ENCODE data around the gene UHRF2. TPM values are rescaled to one million over a fixed set of nuclear protein-coding genes. Genes with fewer than 3 reads are reported as not detected.
"Not testable (repeated sequence)": the region's sequence is repeated elsewhere in the genome, so short reads cannot be mapped to it uniquely, and the experiment has no call there.

Gene UHRF2, protein sequence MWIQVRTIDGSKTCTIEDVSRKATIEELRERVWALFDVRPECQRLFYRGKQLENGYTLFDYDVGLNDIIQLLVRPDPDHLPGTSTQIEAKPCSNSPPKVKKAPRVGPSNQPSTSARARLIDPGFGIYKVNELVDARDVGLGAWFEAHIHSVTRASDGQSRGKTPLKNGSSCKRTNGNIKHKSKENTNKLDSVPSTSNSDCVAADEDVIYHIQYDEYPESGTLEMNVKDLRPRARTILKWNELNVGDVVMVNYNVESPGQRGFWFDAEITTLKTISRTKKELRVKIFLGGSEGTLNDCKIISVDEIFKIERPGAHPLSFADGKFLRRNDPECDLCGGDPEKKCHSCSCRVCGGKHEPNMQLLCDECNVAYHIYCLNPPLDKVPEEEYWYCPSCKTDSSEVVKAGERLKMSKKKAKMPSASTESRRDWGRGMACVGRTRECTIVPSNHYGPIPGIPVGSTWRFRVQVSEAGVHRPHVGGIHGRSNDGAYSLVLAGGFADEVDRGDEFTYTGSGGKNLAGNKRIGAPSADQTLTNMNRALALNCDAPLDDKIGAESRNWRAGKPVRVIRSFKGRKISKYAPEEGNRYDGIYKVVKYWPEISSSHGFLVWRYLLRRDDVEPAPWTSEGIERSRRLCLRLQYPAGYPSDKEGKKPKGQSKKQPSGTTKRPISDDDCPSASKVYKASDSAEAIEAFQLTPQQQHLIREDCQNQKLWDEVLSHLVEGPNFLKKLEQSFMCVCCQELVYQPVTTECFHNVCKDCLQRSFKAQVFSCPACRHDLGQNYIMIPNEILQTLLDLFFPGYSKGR
- polyA plus RNA-seq (ENCODE audit: insufficient read length in 3 of 3): 10 to 100 TPM; 58.6 to 77.6 (median 70.7) TPM
- long read RNA-seq, donor 1, partial matches to known transcripts: 0 of 4 reads
- long read RNA-seq, donor 1, other reads (novel, unspliced or antisense): 0 of 4 reads
- long read RNA-seq, donor 2, partial matches to known transcripts: 0 of 3 reads
- long read RNA-seq, donor 2, other reads (novel, unspliced or antisense): 0 of 3 reads
- long read RNA-seq, donor 3, partial matches to known transcripts: 21 of 24 reads
- long read RNA-seq, donor 3, other reads (novel, unspliced or antisense): 0 of 24 reads
- long read RNA-seq, donor 4, transcript UHRF2-201 (16 exons, 3,452 nt): major isoform, 5 of 27 reads
- long read RNA-seq, donor 4, partial matches to known transcripts: 16 of 27 reads
- long read RNA-seq, donor 4, other reads (novel, unspliced or antisense): 0 of 27 reads
- long read RNA-seq, donor 5, partial matches to known transcripts: 0 of 1 reads
- long read RNA-seq, donor 5, other reads (novel, unspliced or antisense): 0 of 1 reads
- long read RNA-seq, donor 6, partial matches to known transcripts: 0 of 5 reads
- long read RNA-seq, donor 6, other reads (novel, unspliced or antisense): 0 of 5 reads
- long read RNA-seq, donor 7, partial matches to known transcripts: 0 of 3 reads
- long read RNA-seq, donor 7, other reads (novel, unspliced or antisense): 0 of 3 reads
- long read RNA-seq, donor 8, partial matches to known transcripts: 0 of 4 reads
- long read RNA-seq, donor 8, other reads (novel, unspliced or antisense): 0 of 4 reads
- long read RNA-seq, donor 9, partial matches to known transcripts: 0 of 2 reads
- long read RNA-seq, donor 9, other reads (novel, unspliced or antisense): 0 of 2 reads
- long read RNA-seq, donor 10, partial matches to known transcripts: 5 of 13 reads
- long read RNA-seq, donor 10, other reads (novel, unspliced or antisense): 0 of 13 reads
- long read RNA-seq, donor 11, partial matches to known transcripts: 0 of 3 reads
- long read RNA-seq, donor 11, other reads (novel, unspliced or antisense): 0 of 3 reads
- long read RNA-seq, donor 12, transcript UHRF2-201 (16 exons, 3,452 nt): major isoform, 5 of 10 reads
- long read RNA-seq, donor 12, partial matches to known transcripts: 0 of 10 reads
- long read RNA-seq, donor 12, other reads (novel, unspliced or antisense): 0 of 10 reads
- long read RNA-seq, donor 13, partial matches to known transcripts: 0 of 3 reads
- long read RNA-seq, donor 13, other reads (novel, unspliced or antisense): 0 of 3 reads
- long read RNA-seq, donor 14: 0 reads
- long read RNA-seq, donor 15, transcript UHRF2-201 (16 exons, 3,452 nt): major isoform, 5 of 7 reads
- long read RNA-seq, donor 15, partial matches to known transcripts: 0 of 7 reads
- long read RNA-seq, donor 15, other reads (novel, unspliced or antisense): 0 of 7 reads
- long read RNA-seq, donor 16, partial matches to known transcripts: 0 of 3 reads
- long read RNA-seq, donor 16, other reads (novel, unspliced or antisense): 0 of 3 reads

DNA sequence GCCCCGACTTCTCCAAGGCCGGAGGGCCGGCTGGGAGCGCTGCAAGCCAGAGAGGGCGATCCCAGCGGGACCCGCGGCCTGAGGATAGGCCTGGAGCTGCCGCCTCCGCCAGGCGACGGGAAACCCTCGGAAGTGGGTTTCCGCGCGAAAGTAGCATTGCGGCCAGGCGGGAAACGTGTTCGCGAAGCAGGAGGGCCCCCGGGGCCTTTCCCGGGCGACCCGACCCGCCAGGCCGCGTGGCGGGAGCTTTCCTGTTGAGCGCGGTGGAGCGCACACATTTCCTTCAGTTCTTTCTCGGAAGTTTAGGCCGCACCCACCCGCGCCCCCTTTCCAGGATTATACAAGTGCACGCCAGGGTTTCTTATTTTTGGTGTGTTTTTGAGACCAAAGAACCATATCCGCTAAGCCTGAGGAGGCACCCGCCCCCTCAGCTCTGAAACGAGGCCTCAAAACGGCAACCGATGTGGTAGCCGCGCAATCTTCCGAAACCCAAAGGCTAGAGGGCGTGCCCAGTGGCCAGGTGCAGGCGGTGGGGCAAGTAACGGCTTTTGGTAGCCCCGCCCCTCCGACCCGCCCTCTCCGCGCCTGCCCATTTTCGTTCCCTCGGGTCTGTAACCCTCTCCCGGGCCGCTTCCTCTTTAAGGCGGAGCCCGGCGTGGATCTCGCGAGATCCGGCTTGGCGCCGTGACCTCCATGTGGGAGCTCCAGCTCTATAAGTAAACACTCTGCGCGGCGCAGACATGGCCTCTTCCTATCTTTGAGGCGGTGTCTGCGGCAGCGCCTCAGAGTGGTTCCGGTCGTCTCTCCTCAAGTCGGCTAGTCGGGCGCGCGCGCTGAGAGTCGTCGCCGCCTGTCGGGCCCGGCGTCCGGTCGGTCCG lies at the start of gene UHRF2:
UHRF2 (plus strand) TSS at position 713 of the 878 bp plus-strand sequence. CDS start 292 bp downstream, outside the sequence.
- DNase-seq: peak; percentile 98

- DNase-seq: no peak
Measured at GRCh38 chr9:6367128-6367890, 45.7 kb upstream of the UHRF2 start.

GRCh38 chr9:6368831-6369230 lies 44.2 kb upstream of the UHRF2 start:
- no peak for DNase-seq

DNA sequence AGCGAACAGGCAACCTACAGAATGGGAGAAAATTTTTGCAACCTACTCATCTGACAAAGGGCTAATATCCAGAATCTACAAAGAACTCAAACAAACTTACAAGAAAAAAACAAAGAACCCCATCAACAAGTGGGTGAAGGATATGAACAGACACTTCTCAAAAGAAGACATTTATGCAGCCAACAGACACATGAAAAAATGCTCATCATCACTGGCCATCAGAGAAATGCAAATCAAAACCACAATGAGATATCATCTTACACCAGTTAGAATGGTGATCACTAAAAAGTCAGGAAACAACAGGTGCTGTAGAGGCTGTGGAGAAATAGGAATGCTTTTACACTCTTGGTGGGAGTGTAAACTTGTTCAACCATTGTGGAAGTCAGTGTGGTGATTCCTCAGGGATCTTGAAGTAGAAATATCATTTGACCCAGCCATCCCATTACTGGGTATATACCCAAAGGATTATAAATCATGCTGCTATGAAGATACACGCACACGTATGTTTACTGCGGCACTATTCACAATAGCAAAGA lies 31.5 kb upstream of the UHRF2 start:
- DNase-seq: not testable (repeated sequence)

- DNase-seq: no peak
Measured at GRCh38 chr9:6382681-6383080, 30.3 kb upstream of the UHRF2 start.

DNA sequence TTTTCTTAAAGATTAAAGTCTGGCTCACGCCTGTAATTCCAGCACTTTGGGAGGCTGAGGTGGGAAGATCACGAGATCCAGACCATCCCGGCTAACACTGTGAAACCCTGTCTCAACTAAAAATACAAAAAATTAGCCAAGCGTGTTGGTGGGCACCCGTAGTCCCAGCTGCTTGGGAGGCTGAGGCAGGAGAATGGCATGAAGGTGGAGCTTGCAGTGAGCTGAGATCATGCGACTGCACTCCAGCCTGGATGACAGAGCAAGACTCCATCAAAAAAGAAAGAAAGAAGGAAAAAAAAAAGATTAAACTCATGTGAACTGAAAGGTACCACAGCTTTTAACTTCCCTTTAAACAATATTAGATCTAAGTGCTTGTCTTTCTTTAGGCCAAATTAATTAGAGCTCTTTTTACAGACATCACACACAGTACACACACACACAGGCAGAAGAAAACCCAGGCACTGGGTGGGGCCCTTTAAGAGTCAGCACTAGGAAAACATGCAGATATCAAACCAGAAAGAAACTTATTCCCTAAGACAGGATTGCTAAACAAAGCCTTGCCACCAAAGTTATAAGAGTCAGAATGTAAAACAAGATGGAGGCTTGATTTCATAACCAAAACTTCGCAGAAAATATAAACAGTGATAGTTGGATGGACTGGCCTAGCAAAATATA lies 29.3 kb upstream of the UHRF2 start:
- DNase-seq: no peak

DNA sequence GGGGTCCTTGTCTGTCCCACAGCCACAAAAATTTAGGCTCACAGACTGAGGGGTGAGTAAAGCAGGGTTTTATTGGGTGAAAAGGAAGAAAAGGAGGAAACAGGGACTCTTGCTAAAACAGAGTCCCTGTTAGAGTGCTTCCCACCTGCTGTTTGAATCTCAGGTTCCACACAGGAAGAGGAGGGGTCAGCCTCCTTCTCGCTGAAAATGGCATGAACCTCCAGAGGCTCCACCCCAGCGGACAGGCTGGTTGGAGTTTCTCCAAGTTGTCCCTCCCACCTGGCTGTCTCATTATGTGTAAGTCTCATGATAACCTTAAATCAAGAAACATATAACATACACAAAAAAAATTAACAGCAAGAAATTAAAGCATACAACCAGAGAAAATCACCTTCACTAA lies 28.3 kb upstream of the UHRF2 start:
- DNase-seq: no peak

- no peak for DNase-seq
Measured at GRCh38 chr9:6399071-6399470, 13.9 kb upstream of the UHRF2 start.

DNA sequence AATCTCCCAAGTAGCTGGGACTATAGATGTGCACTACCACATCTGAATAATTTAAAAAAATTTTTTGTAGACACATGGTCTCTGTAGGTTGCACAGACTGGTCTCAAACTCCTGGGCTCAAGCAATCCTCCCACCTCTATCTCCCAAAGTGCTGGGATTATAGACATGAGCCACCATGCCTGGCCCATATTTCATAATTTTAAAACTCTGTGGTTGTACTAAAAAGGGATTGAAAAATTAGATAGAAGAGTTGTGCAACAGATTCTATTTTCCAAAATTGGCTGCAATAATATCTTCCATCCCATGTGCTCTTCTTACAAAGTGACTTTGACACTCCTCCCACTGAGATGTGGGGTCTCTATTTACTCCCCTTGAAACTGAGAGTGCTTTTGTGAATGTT lies 7.6 kb upstream of the UHRF2 start:
- no peak for DNase-seq

DNA sequence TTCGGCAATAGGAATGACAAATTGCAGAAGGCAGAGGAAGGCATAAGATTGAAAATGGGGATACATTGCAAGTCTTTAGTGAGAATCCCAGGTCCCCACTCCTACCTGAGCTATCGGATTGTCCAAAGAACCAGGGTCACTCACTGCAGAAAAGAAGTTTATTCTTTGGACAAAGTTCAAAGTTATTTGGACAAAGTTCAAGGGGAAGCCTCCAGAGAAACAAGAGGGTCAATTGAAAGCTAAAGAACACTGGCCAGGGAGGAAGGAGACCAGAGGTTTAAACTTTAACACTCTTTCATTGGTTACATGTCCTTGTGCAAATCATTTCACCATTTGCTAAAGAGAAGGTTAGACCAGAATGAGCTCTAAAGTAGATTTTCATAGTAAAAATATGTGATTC lies 5.2 kb upstream of the UHRF2 start:
- DNase-seq: no peak

DNA sequence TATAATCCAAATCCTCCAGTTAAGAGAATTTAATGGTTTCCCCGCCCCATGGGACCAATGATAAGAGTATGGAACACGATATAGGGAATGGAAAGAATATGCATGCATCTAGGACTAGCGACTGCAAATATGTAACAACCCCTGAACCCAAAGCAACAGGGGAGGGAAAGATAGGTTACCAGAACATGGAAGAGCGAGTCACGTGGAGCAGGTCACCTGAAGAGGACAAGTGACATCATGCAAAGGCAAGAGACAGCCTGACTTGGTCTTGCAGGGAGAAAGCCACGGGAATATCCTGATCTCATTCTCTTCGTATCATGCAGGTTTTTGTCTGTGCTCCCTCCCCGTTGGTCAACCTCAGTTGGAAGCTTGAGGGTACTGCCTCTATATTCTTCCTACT lies 4.7 kb upstream of the UHRF2 start:
- no peak for DNase-seq

DNA sequence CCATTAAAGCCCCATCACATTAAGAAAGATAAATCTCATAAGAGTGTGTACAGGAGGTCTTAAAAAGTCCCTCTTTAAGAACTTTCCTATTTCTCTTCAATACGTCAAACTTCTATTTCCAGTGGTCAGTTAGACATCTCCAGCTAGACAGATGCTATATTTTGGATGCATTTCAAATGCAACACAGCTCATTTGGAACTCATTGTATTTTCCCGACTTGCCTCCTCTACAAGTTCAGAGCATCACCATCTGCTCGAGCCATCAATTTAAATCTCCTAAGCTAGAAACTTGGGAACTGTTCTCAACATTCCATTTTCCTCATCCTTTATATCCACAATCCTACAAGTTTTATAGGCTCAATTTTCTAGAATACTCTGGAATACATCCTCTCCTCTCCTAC lies 3.2 kb upstream of the UHRF2 start:
- DNase-seq: no peak

DNA sequence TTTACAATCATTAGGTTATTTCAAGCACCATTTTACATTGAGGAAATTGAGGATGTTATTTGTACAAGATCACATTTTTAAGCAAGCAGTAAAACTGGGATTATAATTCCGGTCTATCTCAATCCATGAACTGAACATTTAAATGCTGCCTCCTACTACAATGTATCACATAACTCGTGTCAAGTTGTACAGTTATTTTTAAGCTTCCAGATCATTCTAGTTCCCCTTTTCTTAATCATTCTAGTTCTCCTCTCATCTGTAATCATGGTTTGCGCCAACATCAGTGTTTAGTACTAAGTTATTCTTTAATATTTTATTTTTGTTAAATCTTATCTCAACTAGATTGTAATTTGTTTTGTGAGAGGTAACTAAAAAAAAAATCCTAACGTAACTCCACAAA lies 2.4 kb upstream of the UHRF2 start:
- no peak for DNase-seq

- peak; percentile 39 for DNase-seq
Measured at GRCh38 chr9:6413365-6414246, 607 bp downstream of the UHRF2 start.

GRCh38 chr9:6414247-6414641 lies 1.2 kb downstream of the UHRF2 start:
- DNase-seq: peak; percentile 17

- DNase-seq: no peak
Measured at GRCh38 chr9:6415266-6415665, 2.3 kb downstream of the UHRF2 start.
